Measurements from ENCODE around the gene GPD1. TPM values are rescaled to one million over a fixed set of nuclear protein-coding genes. Genes with fewer than 3 reads are reported as not detected.
A peak's percentile ranks its signal among the peaks of the same experiment; 100 is the strongest.

The GPD1 gene
- total and polyA plus RNA-seq, 9 of the 15 experiments (the other 6 are each of a cell fraction or from before 2014, with no cell fraction given): 0.13 to 1.00 (median 0.55) TPM

GRCh38 chr12:50055831-50056638, 47.8 kb upstream of the GPD1 start (continued):
- TF ChIP-seq MLLT1 (IDR thresholded peaks at IDR 0.05) (no peak), PHF20 (IDR thresholded peaks at IDR 0.05; ENCODE audit: partially characterized antibody) (no peak), E2F1 (CRISPR knock-in tag; IDR thresholded peaks at IDR 0.05) (no peak), ETV1 (tag; conservative IDR thresholded peaks at IDR 0.05; ENCODE audit: low read depth) (no peak), BRF2 (IDR thresholded peaks at IDR 0.05; ENCODE audit: borderline replicate concordance, insufficient read depth, insufficient read length) (no peak), TCF7L2 (IDR thresholded peaks at IDR 0.05; ENCODE audit: low read depth, low read length) (no peak), ZZZ3 (IDR thresholded peaks at IDR 0.05) (no peak), CCAR2 (IDR thresholded peaks at IDR 0.05; ENCODE audit: low read depth, low read length) (no peak), ZBTB9 (CRISPR knock-in tag; IDR thresholded peaks at IDR 0.05) (no peak), ZNF146 (CRISPR knock-in tag; IDR thresholded peaks at IDR 0.05; ENCODE audit: unreplicated experiment) (no peak), ZNF253 (CRISPR knock-in tag; conservative IDR thresholded peaks at IDR 0.05) (no peak), HNRNPH1 (optimal IDR thresholded peaks at IDR 0.05; ENCODE audit: low read depth, low read length) (no peak), ZNF263 (CRISPR knock-in tag; IDR thresholded peaks at IDR 0.05; ENCODE audit: borderline replicate concordance) (0 out of 2 replicates have a peak, but pooled peaks have one; percentile 17), MBD2 (IDR thresholded peaks at IDR 0.05; ENCODE audit: borderline replicate concordance, low read depth) (no peak), ZNF398 (CRISPR knock-in tag; IDR thresholded peaks at IDR 0.05) (no peak), ZNF224 (CRISPR knock-in tag; IDR thresholded peaks at IDR 0.05) (no peak), ZNF639 (CRISPR knock-in tag; conservative IDR thresholded peaks at IDR 0.05 in 1 of 2, IDR thresholded peaks at IDR 0.05 in 1 of 2) (no peak)
